ENCODE data around the gene PUM1. TPM values are rescaled to one million over a fixed set of nuclear protein-coding genes. Genes with fewer than 3 reads are reported as not detected.
"Not testable (repeated sequence)": the region's sequence is repeated elsewhere in the genome, so short reads cannot be mapped to it uniquely, and the experiment has no call there.

Gene PUM1
- total RNA-seq, 1 donor from 2014 or later, result 57.5 TPM

GRCh38 chr1:31063631-31064030, 1.9 kb downstream of the PUM1 start:
- peak in 1 of 2 donors; percentile 14 for DNase-seq (ENCODE audit: low read depth in 2 of 2)

GRCh38 chr1:31062867-31063380, 2.6 kb downstream of the PUM1 start:
- DNase-seq (ENCODE audit: low read depth in 2 of 2), result no peak

- DNase-seq (ENCODE audit: low read depth in 2 of 2), result not testable (repeated sequence)
Observed at GRCh38 chr1:31062162-31062866, 3.2 kb downstream of the PUM1 start.

- DNase-seq (ENCODE audit: low read depth in 2 of 2), result no peak
Observed at GRCh38 chr1:31058012-31058411, 7.5 kb downstream of the PUM1 start.

GRCh38 chr1:31055953-31056352, 9.6 kb downstream of the PUM1 start:
- DNase-seq (ENCODE audit: low read depth in 2 of 2), result no peak

- no peak for DNase-seq (ENCODE audit: low read depth in 2 of 2)
Observed at GRCh38 chr1:31055501-31055900, 10.0 kb downstream of the PUM1 start.

- no peak for DNase-seq (ENCODE audit: low read depth in 2 of 2)
Observed at GRCh38 chr1:31054958-31055481, 10.5 kb downstream of the PUM1 start.

- peak in 1 of 2 donors; percentile 65 for DNase-seq (ENCODE audit: low read depth in 2 of 2)
Observed at GRCh38 chr1:31054349-31054748, 11.2 kb downstream of the PUM1 start.

- DNase-seq (ENCODE audit: low read depth in 2 of 2), result not testable (repeated sequence)
Observed at GRCh38 chr1:31052613-31053012, 12.9 kb downstream of the PUM1 start.

GRCh38 chr1:31051611-31052010, 13.9 kb downstream of the PUM1 start:
- DNase-seq (ENCODE audit: low read depth in 2 of 2), result no peak

- not testable (repeated sequence) for DNase-seq (ENCODE audit: low read depth in 2 of 2)
Observed at GRCh38 chr1:31047507-31047906, 18.0 kb downstream of the PUM1 start.

- no peak for DNase-seq (ENCODE audit: low read depth in 2 of 2)
Observed at GRCh38 chr1:31043631-31044030, 21.9 kb downstream of the PUM1 start.

- DNase-seq (ENCODE audit: low read depth in 2 of 2), result no peak
Observed at GRCh38 chr1:31042656-31043055, 22.9 kb downstream of the PUM1 start.

- DNase-seq (ENCODE audit: low read depth in 2 of 2), result no peak
Observed at GRCh38 chr1:31041529-31041928, 24.0 kb downstream of the PUM1 start.

- peak in 1 of 2 donors; percentile 24 for DNase-seq (ENCODE audit: low read depth in 2 of 2)
Observed at GRCh38 chr1:31040038-31040437, 25.5 kb downstream of the PUM1 start.

- not testable (repeated sequence) for DNase-seq (ENCODE audit: low read depth in 2 of 2)
Observed at GRCh38 chr1:31038935-31039334, 26.6 kb downstream of the PUM1 start.

GRCh38 chr1:31038360-31038759, 27.2 kb downstream of the PUM1 start:
- DNase-seq (ENCODE audit: low read depth in 2 of 2), result no peak

- DNase-seq (ENCODE audit: low read depth in 2 of 2), result no peak
Observed at GRCh38 chr1:31036749-31037500, 28.6 kb downstream of the PUM1 start.

- DNase-seq (ENCODE audit: low read depth in 2 of 2), result no peak
Observed at GRCh38 chr1:31033598-31033997, 31.9 kb downstream of the PUM1 start.

- DNase-seq (ENCODE audit: low read depth in 2 of 2), result no peak
Observed at GRCh38 chr1:31032266-31032665, 33.3 kb downstream of the PUM1 start.

GRCh38 chr1:31031330-31032143, 34.0 kb downstream of the PUM1 start:
- DNase-seq (ENCODE audit: low read depth in 2 of 2), result no peak

GRCh38 chr1:31029026-31029425, 36.5 kb downstream of the PUM1 start:
- DNase-seq (ENCODE audit: low read depth in 2 of 2), result no peak
